Mesenchymal stem cell (in vitro differentiated cells and primary cell): Measurements from ENCODE around the gene AGAP1.

Experiments used
- DNase-seq: peaks from one replicate; pipeline ENCODE4 v3.0.0-alpha.2; 2013
- H2AFZ ChIP-seq: one replicate; pipeline ENCODE4 v1.6.1; 2013; ENCODE audit warnings: low read depth, mild to moderate bottlenecking, control low read depth, inconsistent platforms, low read length, moderate library complexity
- H2AK5ac ChIP-seq: 2 replicates; pipeline ENCODE4 v1.6.1; 2013; ENCODE audit warnings: low read length, moderate library complexity, mild to moderate bottlenecking, inconsistent platforms; ENCODE audit not compliant: severe bottlenecking
- H2BK120ac ChIP-seq: one replicate; pipeline ENCODE4 v1.6.1; 2013; ENCODE audit warnings: low read depth, mild to moderate bottlenecking, inconsistent platforms, low read length, moderate library complexity
- H2BK12ac ChIP-seq, 2 experiments: one replicate each; pipeline ENCODE4 v1.6.1; 2013; ENCODE audit warnings: inconsistent platforms in 2 of 2, low read length in 2 of 2, mild to moderate bottlenecking in 2 of 2, moderate library complexity in 2 of 2, control low read depth in 1 of 2
- H2BK15ac ChIP-seq: one replicate; pipeline ENCODE4 v1.6.1; 2013; ENCODE audit warnings: mild to moderate bottlenecking, low read depth, inconsistent platforms; ENCODE audit not compliant: poor library complexity, severe bottlenecking
- H2BK5ac ChIP-seq: 2 replicates; pipeline ENCODE4 v1.6.1; 2013; ENCODE audit warnings: low read depth, mild to moderate bottlenecking, low read length, control low read depth, inconsistent platforms; ENCODE audit not compliant: poor library complexity, severe bottlenecking
- H3K14ac ChIP-seq, 2 experiments: one replicate each; pipeline ENCODE4 v1.6.1; 2013; ENCODE audit warnings: inconsistent platforms in 2 of 2, low read length in 2 of 2, control low read depth in 1 of 2, mild to moderate bottlenecking in 1 of 2, moderate library complexity in 1 of 2
- H3K18ac ChIP-seq, 2 experiments: one replicate each; pipeline ENCODE4 v1.6.1; 2013; ENCODE audit warnings: inconsistent platforms in 2 of 2, low read length in 2 of 2, control low read depth in 1 of 2, low read depth in 1 of 2, mild to moderate bottlenecking in 1 of 2
- H3K23ac ChIP-seq, 2 experiments: one replicate each; pipeline ENCODE4 v1.6.1; 2013; ENCODE audit warnings: inconsistent platforms in 2 of 2, low read length in 2 of 2, mild to moderate bottlenecking in 2 of 2, moderate library complexity in 2 of 2, control low read depth in 1 of 2
- H3K27ac ChIP-seq: 2 replicates; pipeline ENCODE4 v1.5.1; 2013; ENCODE audit warnings: mild to moderate bottlenecking, moderate library complexity, low read length, control low read depth, inconsistent platforms; ENCODE audit not compliant: poor library complexity, severe bottlenecking
- H3K27me3 ChIP-seq, 2 experiments: 2 replicates each; pipeline versions ENCODE4 v1.6.1 to v1.7.0; 2013; ENCODE audit warnings: low read length in 2 of 2, mild to moderate bottlenecking in 2 of 2, moderate library complexity in 2 of 2, control low read depth in 1 of 2, inconsistent platforms in 1 of 2; ENCODE audit not compliant: control insufficient read depth in 1 of 2, insufficient read depth in 1 of 2
- H3K36me3 ChIP-seq, 2 experiments: 2 replicates each; pipeline versions ENCODE4 v1.6.1 to v1.7.0; 2013; ENCODE audit warnings: low read length in 2 of 2, control low read depth in 1 of 2, inconsistent platforms in 1 of 2, low read depth in 1 of 2, mild to moderate bottlenecking in 1 of 2; ENCODE audit not compliant: insufficient read depth in 2 of 2, control insufficient read depth in 1 of 2
- H3K4ac ChIP-seq, 2 experiments: one replicate each; pipeline ENCODE4 v1.6.1; 2013; ENCODE audit warnings: inconsistent platforms in 2 of 2, low read length in 2 of 2, mild to moderate bottlenecking in 2 of 2, moderate library complexity in 2 of 2, control low read depth in 1 of 2, low read depth in 1 of 2
- H3K4me1 ChIP-seq: 2 replicates; pipeline ENCODE4 v1.6.1; 2013; ENCODE audit warnings: low read depth, low read length, control low read depth; ENCODE audit not compliant: control insufficient read depth, insufficient read depth
- H3K4me2 ChIP-seq: 2 replicates; pipeline ENCODE4 v1.6.1; 2013; ENCODE audit warnings: low read length, mild to moderate bottlenecking, inconsistent platforms; ENCODE audit not compliant: poor library complexity, severe bottlenecking
- H3K4me3 ChIP-seq, 2 experiments: 2 replicates each; pipeline versions ENCODE4 v1.5.1 to v1.7.0; 2013; ENCODE audit warnings: low read length in 2 of 2, mild to moderate bottlenecking in 2 of 2, control low read depth in 1 of 2, low read depth in 1 of 2; ENCODE audit not compliant: insufficient read depth in 1 of 2
- H3K79me1 ChIP-seq: replicated peaks from 2 replicates; pipeline ENCODE4 v1.6.1; 2013; ENCODE audit warnings: mild to moderate bottlenecking, control low read depth, low read length, inconsistent platforms; ENCODE audit not compliant: poor library complexity, severe bottlenecking
- H3K9ac ChIP-seq: 2 replicates; pipeline ENCODE4 v1.7.0; 2013; ENCODE audit warnings: mild to moderate bottlenecking, low read length, moderate library complexity
- H3K9me3 ChIP-seq: 2 replicates; pipeline ENCODE4 v1.7.0; 2013; ENCODE audit warnings: mild to moderate bottlenecking, low read length; ENCODE audit not compliant: control insufficient read depth
- H4K8ac ChIP-seq: one replicate; pipeline ENCODE4 v1.6.1; 2013; ENCODE audit warnings: inconsistent platforms, mild to moderate bottlenecking, low read length, moderate library complexity
- H4K91ac ChIP-seq: one replicate; pipeline ENCODE4 v1.6.1; 2013; ENCODE audit warnings: mild to moderate bottlenecking, low read length, inconsistent platforms
- WGBS: methylation state at CpG from one replicate; pipeline ENCODE4 v1.1.7; 2013; ENCODE audit warnings: mixed read lengths; 5-methylcytosine and 5-hydroxymethylcytosine counted together

AGAP1 gene

DNA sequence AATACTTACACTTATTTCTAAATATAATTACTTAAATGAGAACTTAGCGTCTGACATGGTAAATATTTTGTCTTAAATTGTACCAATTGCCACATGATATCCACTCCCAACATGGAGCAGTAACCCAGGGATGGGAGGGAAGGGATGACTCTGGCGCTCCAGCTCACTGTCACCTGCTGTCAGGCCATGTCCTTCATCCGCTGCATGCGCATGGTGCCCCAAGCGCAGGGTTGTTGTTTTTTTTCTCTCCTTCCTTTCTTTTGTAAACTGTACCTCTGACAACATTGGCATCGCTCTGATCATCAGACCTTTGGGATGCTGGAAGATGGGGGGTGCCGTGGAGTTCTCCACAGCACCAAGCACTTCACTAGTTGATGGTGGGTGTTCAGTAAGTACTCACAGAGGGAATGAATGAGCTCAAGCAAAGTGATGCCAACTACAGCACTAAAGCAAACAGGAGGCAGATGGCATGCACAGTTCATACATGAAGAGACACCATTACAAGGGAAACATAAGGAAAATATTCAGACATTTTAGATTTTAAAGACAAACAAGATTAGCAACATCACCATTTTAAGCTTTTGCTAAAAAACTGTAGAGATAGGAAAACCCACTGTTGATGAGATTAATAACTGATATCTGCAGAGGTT lies 426.5 kb downstream of the AGAP1 start:
- Histone ChIP-seq H3K9ac (no peak overlapping the region), H3K27ac (no peak overlapping the region), H3K14ac (no peak overlapping the region), H4K8ac (no peak overlapping the region), H3K4ac (peak overlapping the region in 1 of 2 experiments; percentile 7), H2AFZ (no peak overlapping the region), H3K4me3 (no peak overlapping the region), H2BK120ac (no peak overlapping the region), H3K9me3 (no peaks in the 10 kb centered on the region), H3K79me1 (no peaks in the 10 kb centered on the region), H3K27me3 (no peaks in the 10 kb centered on the region), H3K23ac (no peak overlapping the region), H2BK15ac (no peak overlapping the region), H2AK5ac (no peak overlapping the region), H3K4me1 (no peaks in the 10 kb centered on the region), H2BK5ac (no peak overlapping the region), H2BK12ac (no peak overlapping the region), H3K4me2 (no peak overlapping the region), H3K18ac (no peak overlapping the region), H3K36me3 (peaks cover 4 to 31% of the 10 kb centered on the region in 2 experiments), H4K91ac (no peak overlapping the region)
- DNase-seq = no peak
- 93% methylated on average over 6 of the region's 7 CpGs for WGBS

DNA sequence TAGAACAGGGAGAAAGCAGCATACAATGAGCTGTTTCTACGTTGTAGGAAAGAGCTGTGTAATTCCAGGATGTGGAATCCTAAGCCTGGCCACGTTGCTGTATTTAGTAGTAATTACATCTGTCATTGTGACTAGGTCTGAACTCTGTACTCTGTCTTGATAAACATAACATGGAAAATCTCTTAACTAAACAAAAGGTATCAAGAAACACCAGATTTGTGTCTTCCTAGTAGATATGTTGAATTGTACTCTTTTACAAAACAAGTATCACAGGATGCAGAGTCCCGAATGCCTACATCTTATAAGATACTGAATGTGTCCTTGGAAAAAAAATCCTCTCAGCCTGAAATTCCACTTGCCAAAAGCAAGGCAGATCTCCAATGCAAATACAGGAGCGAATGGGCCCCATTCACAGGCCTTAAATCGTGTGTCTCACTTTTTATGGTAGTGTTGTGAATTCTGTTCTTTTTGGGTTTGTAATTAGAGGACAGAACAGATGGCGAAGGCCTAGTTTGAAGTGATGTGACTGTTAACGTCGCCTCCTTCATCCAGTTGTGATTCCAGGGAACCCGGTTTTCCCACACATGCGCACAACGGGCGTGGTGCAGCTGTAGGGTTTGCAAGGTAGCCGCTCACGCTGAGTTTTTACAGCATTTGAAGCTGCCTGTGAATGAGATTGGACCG lies 427.8 kb downstream of the AGAP1 start:
- Histone ChIP-seq H2BK15ac (no peak overlapping the region), H3K9me3 (no peaks in the 10 kb centered on the region), H3K27ac (no peak overlapping the region), H3K4ac (no peak overlapping the region), H2AK5ac (no peak overlapping the region), H2AFZ (no peak overlapping the region), H3K23ac (no peak overlapping the region), H3K36me3 (peaks cover 4 to 22% of the 10 kb centered on the region in 2 experiments), H4K8ac (no peak overlapping the region), H3K9ac (no peak overlapping the region), H3K4me1 (no peaks in the 10 kb centered on the region), H3K27me3 (no peaks in the 10 kb centered on the region), H3K79me1 (no peaks in the 10 kb centered on the region), H3K18ac (no peak overlapping the region), H3K4me2 (no peak overlapping the region), H3K14ac (no peak overlapping the region), H2BK5ac (no peak overlapping the region), H2BK12ac (no peak overlapping the region), H3K4me3 (no peak overlapping the region), H4K91ac (no peak overlapping the region), H2BK120ac (no peak overlapping the region)
- no peak for DNase-seq
- WGBS = 93% methylated on average over 13 of the region's 15 CpGs

DNA sequence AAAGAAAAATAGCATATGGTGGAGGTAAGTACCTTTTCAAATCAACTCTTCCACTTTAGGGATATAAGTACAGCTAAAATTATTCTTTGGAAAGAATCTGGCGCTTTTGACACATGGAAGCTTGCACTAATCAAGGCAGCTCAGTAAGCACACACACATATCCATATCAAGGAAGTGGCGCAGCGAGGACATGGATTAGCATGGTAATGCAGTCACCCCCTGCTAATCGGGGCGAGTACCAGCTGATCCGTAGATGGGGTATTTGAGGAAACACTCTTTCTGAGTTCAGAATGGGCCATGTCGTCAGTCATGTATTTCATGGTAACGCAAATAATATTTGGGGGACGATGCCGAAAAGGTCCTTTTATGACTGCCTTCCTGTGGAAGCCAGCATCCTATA lies 429.0 kb downstream of the AGAP1 start:
- H3K9ac ChIP-seq = no peak overlapping the region
- H3K27ac ChIP-seq = no peak overlapping the region
- peaks cover 8 to 21% of the 10 kb centered on the region in 2 experiments for H3K36me3 ChIP-seq
- H2BK5ac ChIP-seq = no peak overlapping the region
- H4K91ac ChIP-seq = no peak overlapping the region
- H2AFZ ChIP-seq = no peak overlapping the region
- H2AK5ac ChIP-seq = no peak overlapping the region
- WGBS = 97% methylated on average over 10 of the region's 10 CpGs
- no peaks in the 10 kb centered on the region for H3K27me3 ChIP-seq
- H4K8ac ChIP-seq = no peak overlapping the region
- H3K14ac ChIP-seq = no peak overlapping the region
- H3K4me1 ChIP-seq = no peaks in the 10 kb centered on the region
- no peak overlapping the region for H3K4me3 ChIP-seq
- no peaks in the 10 kb centered on the region for H3K9me3 ChIP-seq
- H2BK15ac ChIP-seq = no peak overlapping the region
- H3K79me1 ChIP-seq = no peaks in the 10 kb centered on the region
- H3K18ac ChIP-seq = no peak overlapping the region
- no peak overlapping the region for H3K4ac ChIP-seq
- DNase-seq = no peak
- H2BK12ac ChIP-seq = no peak overlapping the region
- H3K4me2 ChIP-seq = no peak overlapping the region
- H2BK120ac ChIP-seq = no peak overlapping the region
- H3K23ac ChIP-seq = no peak overlapping the region

DNA sequence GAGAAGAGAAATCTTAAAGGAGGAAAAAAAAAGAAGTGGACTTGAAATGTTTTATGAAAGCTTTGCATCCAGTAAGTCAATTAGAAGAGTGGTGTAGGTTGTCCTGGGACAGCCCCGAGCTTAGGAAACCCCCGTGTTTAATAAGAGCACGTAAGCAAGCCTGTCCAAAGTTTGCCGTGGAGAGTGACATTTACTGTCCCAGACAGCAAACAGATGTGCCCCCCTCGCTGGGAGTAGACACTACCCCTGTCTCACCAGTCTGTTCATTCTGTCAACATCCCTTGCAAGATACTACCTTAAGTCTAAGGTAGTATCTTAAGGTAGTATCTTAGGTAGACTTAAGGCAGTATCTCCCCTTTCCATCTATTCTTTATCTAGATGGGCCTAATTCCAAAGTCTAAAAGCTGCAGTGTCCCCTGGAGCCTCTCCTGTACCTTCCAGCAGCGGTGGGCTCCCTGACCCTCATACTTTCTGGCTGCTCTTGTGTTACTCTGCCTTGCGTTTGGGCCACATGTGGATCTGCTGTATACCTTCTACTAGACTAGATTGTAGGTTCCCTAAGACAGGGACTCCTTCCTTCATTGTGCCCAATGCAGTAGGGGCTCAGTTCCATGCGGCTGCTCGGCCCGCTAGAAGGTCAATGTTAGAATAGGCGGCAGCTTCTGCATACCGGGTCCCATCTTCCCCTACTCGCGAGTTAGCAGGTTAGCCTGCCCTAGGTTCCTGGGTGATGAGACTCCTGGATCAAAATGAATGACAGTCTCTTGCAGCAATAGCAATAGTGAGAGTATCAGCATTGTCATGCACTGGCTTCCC lies 430.2 kb downstream of the AGAP1 start:
- H2BK120ac ChIP-seq = no peak overlapping the region
- no peak overlapping the region for H3K4me3 ChIP-seq
- H3K18ac ChIP-seq = no peak overlapping the region
- H2AFZ ChIP-seq = no peak overlapping the region
- no peak overlapping the region for H3K9ac ChIP-seq
- H3K4me1 ChIP-seq = no peaks in the 10 kb centered on the region
- H2BK12ac ChIP-seq = no peak overlapping the region
- H2AK5ac ChIP-seq = no peak overlapping the region
- no peaks in the 10 kb centered on the region for H3K9me3 ChIP-seq
- DNase-seq = no peak
- H4K91ac ChIP-seq = no peak overlapping the region
- H3K4ac ChIP-seq = no peak overlapping the region
- H3K23ac ChIP-seq = no peak overlapping the region
- H3K14ac ChIP-seq = no peak overlapping the region
- H3K4me2 ChIP-seq = no peak overlapping the region
- H4K8ac ChIP-seq = no peak overlapping the region
- H3K27me3 ChIP-seq = no peaks in the 10 kb centered on the region
- H2BK5ac ChIP-seq = no peak overlapping the region
- H3K79me1 ChIP-seq = peaks cover 1% of the 10 kb centered on the region
- no peak overlapping the region for H3K27ac ChIP-seq
- peaks cover 14 to 21% of the 10 kb centered on the region in 2 experiments for H3K36me3 ChIP-seq
- H2BK15ac ChIP-seq = no peak overlapping the region
- 95% methylated on average over 13 of the region's 14 CpGs for WGBS
